ENCODE measurements around the gene IFI6. TPM values are rescaled to one million over a fixed set of nuclear protein-coding genes. Genes with fewer than 3 reads are reported as not detected.

Gene IFI6
- total RNA-seq, 1 experiment from 2014 or later, result 14.8 TPM

GRCh38 chr1:27633640-27634176, 38.3 kb downstream of the IFI6 start:
- no peak overlapping the region for H2AFZ ChIP-seq (ENCODE audit: low read depth, low read length, poor library complexity, severe bottlenecking)
- no TSS peak for BruUV-seq (replicated peaks)
- H3K9me2 ChIP-seq (ENCODE audit: insufficient read depth), result no peaks in the 10 kb centered on the region
- CTCF ChIA-PET, result no interaction called here
- no peaks in the 10 kb centered on the region for H3K36me3 ChIP-seq (ENCODE audit: control insufficient read depth in 1 of 2, insufficient read depth in 2 of 2, low read length in 2 of 2)
- no peaks in the 10 kb centered on the region for H3K27me3 ChIP-seq (ENCODE audit: insufficient read depth, low read length)
- no peak overlapping the region for H3K4me2 ChIP-seq (ENCODE audit: low read length)
- H3K4me1 ChIP-seq (ENCODE audit: control insufficient read depth in 1 of 2, insufficient read depth in 2 of 2, low read length in 2 of 2), result peaks cover 0 to 6% of the 10 kb centered on the region in 2 experiments; a peak in 2 of 4 replicates
- H3K9ac ChIP-seq (ENCODE audit: low read length), result no peak overlapping the region
- RAD21 ChIA-PET (ENCODE audit: low non-redundant PET in 1 of 2, low total read pairs in 2 of 2, uncharacterized antibody in 2 of 2, unreplicated experiment in 2 of 2), result interaction anchor here in 1 of 2 experiments (0.6 kb wide), 1 partner anchor 30 kb away, joined by 3 read pairs; the partner anchor contains the start of gene AHDC1
- TF ChIP-seq EZH2 (IDR thresholded peaks at IDR 0.05) (no peak), ZBTB33 (IDR thresholded peaks at IDR 0.05; ENCODE audit: extremely low read depth, insufficient replicate concordance, low read length) (no peak), EGR1 (IDR thresholded peaks at IDR 0.05; ENCODE audit: low read depth) (no peak), JUND (IDR thresholded peaks at IDR 0.05) (no peak), CTCF (IDR thresholded peaks at IDR 0.05 in 2 of 3, conservative IDR thresholded peaks at IDR 0.05 in 1 of 3; ENCODE audit: borderline replicate concordance in 1 of 3, insufficient read depth in 1 of 3, low read depth in 2 of 3, low read length in 2 of 3) (no peak), CBX3 (IDR thresholded peaks at IDR 0.05; ENCODE audit: low read depth) (no peak), SRF (IDR thresholded peaks at IDR 0.05; ENCODE audit: low read depth) (no peak), TCF7L2 (IDR thresholded peaks at IDR 0.05; ENCODE audit: borderline replicate concordance, extremely low read depth, insufficient read depth, insufficient read length) (no peak), ZNF274 (IDR thresholded peaks at IDR 0.05; ENCODE audit: low read depth, low read length) (no peak), ZFX (IDR thresholded peaks at IDR 0.05) (no peak), ELF1 (IDR thresholded peaks at IDR 0.05; ENCODE audit: borderline replicate concordance, low read depth) (no peak), REST (IDR thresholded peaks at IDR 0.05; ENCODE audit: low read depth) (no peak), YY1 (IDR thresholded peaks at IDR 0.05; ENCODE audit: extremely low read depth, insufficient replicate concordance, low read depth, low read length) (no peak), CEBPB (IDR thresholded peaks at IDR 0.05; ENCODE audit: low read depth) (no peak), SIN3A (IDR thresholded peaks at IDR 0.05; ENCODE audit: low read depth) (no peak), ATF3 (IDR thresholded peaks at IDR 0.05) (no peak), POLR2AphosphoS5 (IDR thresholded peaks at IDR 0.05; ENCODE audit: low read depth, low read length) (no peak)
- TF ChIP-seq, protein P1, sequence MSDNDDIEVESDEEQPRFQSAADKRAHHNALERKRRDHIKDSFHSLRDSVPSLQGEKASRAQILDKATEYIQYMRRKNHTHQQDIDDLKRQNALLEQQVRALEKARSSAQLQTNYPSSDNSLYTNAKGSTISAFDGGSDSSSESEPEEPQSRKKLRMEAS (IDR thresholded peaks at IDR 0.05), result no peak
- no peak for DNase-seq (ENCODE audit: low read depth, low spot score)
- H4K20me1 ChIP-seq (ENCODE audit: insufficient read depth), result no peaks in the 10 kb centered on the region
- H3K4me3 ChIP-seq (replicated peaks in 1 of 2; ENCODE audit: low read depth in 1 of 2, low read length in 2 of 2), result no peak overlapping the region
- POLR2A ChIA-PET, result no interaction called here
- ATAC-seq, result no peak
- H3K27ac ChIP-seq (ENCODE audit: low read depth, low read length), result no peak overlapping the region
- H3K79me2 ChIP-seq (ENCODE audit: insufficient read depth, low read length), result no peaks in the 10 kb centered on the region
- intact Hi-C loops (cut with micrococcal nuclease), result no loop called here
- H3K9me3 ChIP-seq (ENCODE audit: control insufficient read depth in 1 of 2, insufficient read depth in 1 of 2, low read depth in 1 of 2, low read length in 2 of 2), result no peaks in the 10 kb centered on the region

All from HCT116 (cell line).